ENCODE measurements around the gene PABPN1L.
"Not testable (repeated sequence)": the region's sequence is repeated elsewhere in the genome, so short reads cannot be mapped to it uniquely, and the experiment has no call there.

PABPN1L gene

DNA sequence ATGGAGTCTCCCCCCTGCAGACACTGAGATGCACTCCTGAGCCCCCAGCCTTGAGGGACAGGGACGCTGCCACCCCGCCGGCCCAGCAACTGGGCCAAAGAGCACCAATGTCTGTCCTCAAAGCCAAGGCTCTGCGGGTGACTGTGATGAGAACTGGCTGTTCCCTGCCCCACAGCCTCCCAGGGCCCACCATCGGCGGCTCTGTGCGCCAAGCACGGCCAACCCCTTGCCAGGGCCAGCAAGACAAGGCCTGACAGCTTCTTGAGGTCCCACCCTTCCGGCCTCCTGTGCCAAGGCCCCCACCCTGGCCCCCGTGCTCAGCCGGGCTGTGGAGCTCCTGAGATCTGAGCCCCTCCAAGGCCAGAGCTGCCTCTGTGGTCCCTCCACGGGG, 34.2 kb upstream of the PABPN1L start:
- DNase-seq = no peak

- DNase-seq = no peak
Observed at GRCh38 chr16:88899901-88900661, 33.6 kb upstream of the PABPN1L start.

DNA sequence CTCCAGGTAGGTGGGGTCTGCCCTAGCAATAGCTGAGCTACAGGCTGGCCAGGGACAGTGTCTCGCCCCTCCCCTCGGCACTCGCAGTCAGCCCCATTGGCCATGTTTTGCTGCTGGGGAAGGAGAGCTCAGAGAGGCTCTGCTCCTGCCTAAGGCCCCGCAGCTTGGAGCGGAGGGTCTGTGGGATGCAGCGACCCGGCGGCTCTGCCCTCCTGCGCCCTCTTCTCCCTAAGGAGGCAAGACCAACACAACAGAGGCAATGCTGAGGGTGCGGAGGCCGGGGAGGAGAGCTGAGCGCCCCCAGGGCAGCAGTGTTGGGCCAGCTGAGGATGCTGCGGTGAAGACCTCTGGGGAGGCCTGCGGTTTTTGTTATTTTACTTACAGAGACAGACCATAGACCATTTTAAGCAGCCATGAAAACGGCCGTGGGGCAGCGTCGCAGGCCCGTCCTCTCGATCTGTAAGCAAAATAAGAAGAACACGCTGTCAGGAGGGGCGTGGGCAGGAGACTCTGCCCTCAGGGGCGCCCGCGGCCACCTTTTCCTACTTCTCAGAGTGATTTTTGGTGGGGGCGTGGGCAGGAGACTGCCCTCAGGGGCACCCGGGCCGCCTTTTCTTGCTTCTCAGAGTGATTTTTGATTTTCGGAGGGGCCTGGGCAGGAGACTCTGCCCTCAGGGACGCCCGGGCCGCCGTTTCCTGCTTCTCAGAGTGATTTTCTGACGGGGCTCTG, 31.4 kb upstream of the PABPN1L start:
- no peak for DNase-seq

DNA sequence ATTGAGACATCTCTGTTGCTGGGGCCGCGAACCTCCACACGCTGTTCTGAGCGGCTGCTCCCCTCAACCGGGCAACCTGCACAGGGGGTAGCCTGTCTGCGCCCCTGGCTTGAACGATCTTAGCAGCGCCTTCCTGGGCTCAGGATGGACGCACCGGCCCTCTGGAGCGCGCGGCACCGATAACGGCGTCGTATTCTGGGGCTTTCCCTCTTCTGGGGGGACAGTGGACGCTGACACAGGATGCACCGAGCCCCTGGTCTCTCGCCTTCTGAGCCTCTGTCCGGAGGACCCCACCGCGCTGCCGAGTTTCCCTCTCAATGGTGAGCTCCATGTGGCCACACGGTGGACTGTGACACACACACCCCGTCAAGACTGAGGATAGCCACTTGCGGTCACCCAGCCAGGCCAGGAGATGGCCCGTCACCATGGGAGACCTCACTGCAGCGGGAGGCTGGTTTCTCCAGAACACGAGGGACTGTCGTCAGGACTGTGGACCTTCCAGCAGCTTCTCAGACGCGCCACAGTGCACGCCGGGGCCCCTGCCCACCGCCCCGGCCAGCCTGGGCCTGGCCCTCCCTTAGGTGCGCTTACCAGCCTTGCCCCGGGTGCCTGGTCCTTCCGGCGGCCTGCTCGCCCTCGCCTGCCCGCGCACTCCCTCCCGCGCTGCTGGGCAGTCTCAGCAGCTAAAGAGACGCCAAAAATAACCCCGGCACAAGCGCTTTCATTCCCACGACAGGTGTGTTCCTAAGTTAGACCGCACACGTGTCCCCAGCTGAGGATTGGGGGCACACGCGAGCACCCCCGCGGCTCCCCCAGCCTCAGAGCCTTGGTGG, 30.0 kb upstream of the PABPN1L start:
- DNase-seq = no peak

DNA sequence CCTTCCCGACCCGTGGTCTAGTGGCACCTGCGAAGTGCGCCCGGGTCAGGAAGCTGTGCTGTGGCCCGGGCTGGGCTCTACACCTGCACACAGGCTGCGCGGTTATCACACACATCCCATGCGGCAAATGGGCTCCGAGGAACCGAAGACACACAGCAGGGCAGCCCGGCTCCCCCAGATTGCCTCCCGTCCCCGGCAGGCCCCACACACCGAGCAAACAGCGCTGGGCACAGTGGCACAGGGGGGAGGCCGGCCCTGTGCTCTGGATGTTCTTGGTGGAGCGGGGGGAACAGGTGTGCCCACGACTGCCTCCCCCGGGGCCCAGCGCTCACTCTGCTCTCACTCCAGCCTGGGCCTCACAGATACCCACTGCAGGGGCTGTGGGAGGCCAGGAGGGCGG, 28.9 kb upstream of the PABPN1L start:
- DNase-seq = no peak

DNA sequence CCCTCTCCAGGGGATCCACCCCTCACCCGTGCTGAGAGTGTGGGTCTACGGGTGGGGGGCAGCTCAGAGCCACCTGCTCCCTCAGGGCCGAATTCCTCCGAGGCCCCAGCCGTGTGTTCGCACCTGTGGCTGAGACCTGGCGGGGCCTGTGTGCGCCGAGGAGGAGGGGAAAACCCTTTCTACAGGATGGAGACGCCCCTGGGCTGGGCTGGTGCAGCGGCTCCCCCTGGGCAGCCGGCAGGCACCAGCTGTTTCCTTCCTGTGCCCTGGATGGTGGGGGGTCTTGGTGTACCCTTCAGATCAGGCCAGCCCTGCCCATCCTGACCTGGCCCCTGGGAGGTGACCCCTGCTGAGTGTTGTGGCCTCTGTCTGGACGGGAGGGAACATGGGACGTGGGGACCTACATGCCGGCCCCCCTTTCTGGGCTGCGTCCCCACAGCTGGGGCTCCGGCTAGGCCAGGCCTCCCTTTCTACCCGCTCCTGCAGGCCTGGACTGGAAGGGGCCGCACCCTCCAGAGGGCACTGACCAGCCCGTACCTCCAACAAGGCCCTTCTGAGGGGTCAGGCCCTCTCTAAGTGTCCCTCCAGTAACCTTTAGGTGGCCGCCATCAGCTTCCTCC, 28.3 kb upstream of the PABPN1L start:
- no peak for DNase-seq

- not testable (repeated sequence) for DNase-seq
Observed at GRCh38 chr16:88894266-88894665, 27.8 kb upstream of the PABPN1L start.

- DNase-seq = no peak
Observed at GRCh38 chr16:88893127-88893968, 26.9 kb upstream of the PABPN1L start.

- no peak for DNase-seq
Observed at GRCh38 chr16:88892065-88892464, 25.6 kb upstream of the PABPN1L start.

GRCh38 chr16:88891083-88891482, 24.6 kb upstream of the PABPN1L start:
- DNase-seq = no peak

GRCh38 chr16:88889702-88890352, 23.4 kb upstream of the PABPN1L start:
- not testable (repeated sequence) for DNase-seq

DNA sequence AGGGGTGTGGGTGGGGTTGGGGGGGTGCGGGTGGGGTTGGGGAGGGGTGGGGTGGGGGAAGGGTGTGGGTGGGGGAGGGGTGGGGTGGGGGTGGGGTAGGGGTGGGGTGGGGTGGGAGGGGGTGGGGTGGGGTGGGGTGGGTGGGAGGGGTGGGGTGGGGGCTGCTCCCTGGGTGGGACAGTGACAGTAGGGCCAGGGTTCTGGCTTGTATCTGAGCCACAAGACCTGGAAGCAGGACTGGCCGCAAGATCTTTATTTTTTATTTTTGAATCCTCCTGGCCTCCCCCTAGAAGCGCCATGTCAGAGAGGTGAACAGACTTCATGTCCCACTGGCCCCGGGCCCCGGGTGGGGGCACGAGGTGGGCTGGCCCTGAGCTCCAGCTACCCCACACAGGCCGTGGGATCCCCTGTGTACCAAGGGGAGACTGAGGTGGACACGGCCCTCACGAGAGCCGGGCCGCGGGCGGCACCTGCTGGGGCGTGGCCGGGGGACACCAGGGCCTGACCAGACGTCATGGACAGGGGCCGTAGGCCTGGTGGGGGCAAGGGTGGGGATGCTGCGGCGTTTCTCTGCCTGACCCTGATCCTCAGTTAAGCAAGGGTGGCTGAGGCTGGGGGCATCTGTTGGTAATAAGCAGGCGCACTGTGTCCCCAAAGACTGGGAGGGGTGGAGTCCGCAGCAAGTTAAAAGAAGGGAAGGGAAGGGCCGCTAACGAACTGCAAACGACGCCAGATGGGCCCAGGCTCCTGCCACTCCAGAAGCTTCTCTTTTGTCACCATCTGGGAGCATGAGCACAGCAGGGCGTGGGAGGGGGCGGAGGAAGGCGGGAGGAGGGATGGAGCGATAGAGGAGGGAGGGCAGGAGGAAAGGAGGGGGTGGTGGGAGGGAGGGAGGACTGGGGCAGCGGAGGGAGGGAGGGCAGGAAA, 22.3 kb upstream of the PABPN1L start:
- no peak for DNase-seq

DNA sequence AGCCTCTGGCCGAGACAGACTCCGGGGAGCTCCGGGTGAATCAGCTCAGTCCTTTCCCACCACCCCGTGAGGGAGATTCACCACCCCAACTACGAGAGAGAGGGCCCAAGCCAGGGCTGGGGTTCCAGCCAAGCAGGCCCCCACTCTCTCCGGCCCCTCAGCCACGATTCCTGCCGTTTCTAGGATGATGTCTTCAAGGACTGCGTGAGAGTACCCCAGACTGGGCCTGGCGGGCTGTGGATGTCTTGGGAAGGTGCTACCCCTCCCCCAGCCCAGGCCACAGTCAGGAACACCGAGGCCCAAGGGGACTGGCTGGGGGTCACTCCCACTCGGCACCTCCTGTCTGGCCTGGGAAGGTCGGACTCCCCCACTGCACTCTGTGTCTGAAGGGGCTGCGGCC, 21.6 kb upstream of the PABPN1L start:
- no peak for DNase-seq

DNA sequence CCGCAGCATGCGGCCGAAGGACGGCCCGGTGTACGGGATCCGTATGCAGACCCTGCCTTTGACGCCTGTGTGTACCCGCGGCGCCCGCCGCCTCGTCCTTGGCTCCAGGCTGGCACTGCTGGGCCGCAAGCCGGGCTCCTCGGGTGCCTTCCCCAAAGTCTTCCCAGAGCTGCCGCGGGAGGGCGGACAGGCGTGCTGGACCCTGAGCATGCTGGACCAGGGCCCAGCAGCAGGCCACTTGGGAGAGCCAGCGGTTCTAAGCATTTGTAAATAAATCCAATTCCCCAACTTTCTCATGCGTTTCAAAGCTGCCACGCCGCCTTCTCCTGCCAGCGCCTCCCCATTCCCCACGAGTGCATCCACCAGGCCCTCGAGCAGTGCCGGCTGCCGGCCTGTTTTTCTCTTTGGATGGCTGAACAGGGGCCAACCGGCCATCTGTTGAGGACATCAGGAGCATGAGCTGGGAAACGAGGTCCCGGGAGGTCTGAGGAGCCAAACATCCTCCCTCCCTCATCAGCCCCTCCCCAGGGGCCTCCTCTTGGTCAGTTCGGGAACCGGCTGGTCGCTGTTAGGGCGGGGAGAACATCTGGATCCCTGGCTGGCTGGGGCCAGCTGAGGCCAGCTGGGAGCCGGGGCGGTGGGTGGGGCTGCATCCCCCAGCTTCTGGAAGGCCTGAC, 20.5 kb upstream of the PABPN1L start:
- DNase-seq = no peak

GRCh38 chr16:88886420-88886844, 20.0 kb upstream of the PABPN1L start:
- DNase-seq = no peak

- DNase-seq = no peak
Observed at GRCh38 chr16:88885693-88886280, 19.3 kb upstream of the PABPN1L start.

GRCh38 chr16:88884569-88885271, 18.3 kb upstream of the PABPN1L start:
- DNase-seq = no peak

- DNase-seq = no peak
Observed at GRCh38 chr16:88883946-88884345, 17.5 kb upstream of the PABPN1L start.
